ENCODE results near the gene AFF1.

GRCh38 chr4:87029356-87029755 is 94.5 kb downstream of the AFF1 start:
- TF ChIP-seq EZH2 (IDR thresholded peaks at IDR 0.05; ENCODE audit: borderline replicate concordance) (no peak), EZH2phosphoT487 (IDR thresholded peaks at IDR 0.05; ENCODE audit: low read depth, severe bottlenecking, unreplicated experiment) (no peak)
- TF ChIP-seq, protein P1, sequence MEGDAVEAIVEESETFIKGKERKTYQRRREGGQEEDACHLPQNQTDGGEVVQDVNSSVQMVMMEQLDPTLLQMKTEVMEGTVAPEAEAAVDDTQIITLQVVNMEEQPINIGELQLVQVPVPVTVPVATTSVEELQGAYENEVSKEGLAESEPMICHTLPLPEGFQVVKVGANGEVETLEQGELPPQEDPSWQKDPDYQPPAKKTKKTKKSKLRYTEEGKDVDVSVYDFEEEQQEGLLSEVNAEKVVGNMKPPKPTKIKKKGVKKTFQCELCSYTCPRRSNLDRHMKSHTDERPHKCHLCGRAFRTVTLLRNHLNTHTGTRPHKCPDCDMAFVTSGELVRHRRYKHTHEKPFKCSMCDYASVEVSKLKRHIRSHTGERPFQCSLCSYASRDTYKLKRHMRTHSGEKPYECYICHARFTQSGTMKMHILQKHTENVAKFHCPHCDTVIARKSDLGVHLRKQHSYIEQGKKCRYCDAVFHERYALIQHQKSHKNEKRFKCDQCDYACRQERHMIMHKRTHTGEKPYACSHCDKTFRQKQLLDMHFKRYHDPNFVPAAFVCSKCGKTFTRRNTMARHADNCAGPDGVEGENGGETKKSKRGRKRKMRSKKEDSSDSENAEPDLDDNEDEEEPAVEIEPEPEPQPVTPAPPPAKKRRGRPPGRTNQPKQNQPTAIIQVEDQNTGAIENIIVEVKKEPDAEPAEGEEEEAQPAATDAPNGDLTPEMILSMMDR (IDR thresholded peaks at IDR 0.05; ENCODE audit: poor library complexity), result no peak
